Measurements from ENCODE around the gene PDIA6. TPM values are rescaled to one million over a fixed set of nuclear protein-coding genes. Genes with fewer than 3 reads are reported as not detected.

The PDIA6 gene
- total and polyA plus RNA-seq, 10 of the 15 experiments (the other 5 are each of a cell fraction or from before 2014, with no cell fraction given), result 148 to 526 (median 209) TPM

DNA sequence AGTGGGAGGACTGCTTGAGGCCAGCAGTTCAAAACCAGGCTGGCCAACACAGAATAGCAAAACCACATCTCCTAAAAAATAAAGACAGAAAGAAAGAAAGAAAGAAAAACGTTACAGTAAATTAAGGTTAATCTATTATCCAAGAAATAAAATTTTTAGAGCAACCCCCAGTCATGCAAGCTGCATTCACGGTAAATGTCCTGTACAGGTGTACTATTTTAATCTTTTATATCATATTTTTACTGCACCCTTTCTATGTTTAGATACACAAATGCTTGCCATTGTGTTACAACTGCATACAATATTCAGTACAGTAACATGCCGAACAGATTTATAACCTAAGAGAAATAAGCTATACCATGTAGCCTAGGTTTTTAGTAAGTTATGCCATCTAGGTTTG lies 6.0 kb downstream of the PDIA6 start:
- no peak for TF ChIP-seq GABPA (IDR thresholded peaks at IDR 0.05; ENCODE audit: low read depth)
- no peak for TF ChIP-seq TARDBP (IDR thresholded peaks at IDR 0.05; ENCODE audit: borderline replicate concordance)
- no peak for TF ChIP-seq STAT3 (IDR thresholded peaks at IDR 0.05; ENCODE audit: low read depth, low read length)
- TF ChIP-seq, protein P1, sequence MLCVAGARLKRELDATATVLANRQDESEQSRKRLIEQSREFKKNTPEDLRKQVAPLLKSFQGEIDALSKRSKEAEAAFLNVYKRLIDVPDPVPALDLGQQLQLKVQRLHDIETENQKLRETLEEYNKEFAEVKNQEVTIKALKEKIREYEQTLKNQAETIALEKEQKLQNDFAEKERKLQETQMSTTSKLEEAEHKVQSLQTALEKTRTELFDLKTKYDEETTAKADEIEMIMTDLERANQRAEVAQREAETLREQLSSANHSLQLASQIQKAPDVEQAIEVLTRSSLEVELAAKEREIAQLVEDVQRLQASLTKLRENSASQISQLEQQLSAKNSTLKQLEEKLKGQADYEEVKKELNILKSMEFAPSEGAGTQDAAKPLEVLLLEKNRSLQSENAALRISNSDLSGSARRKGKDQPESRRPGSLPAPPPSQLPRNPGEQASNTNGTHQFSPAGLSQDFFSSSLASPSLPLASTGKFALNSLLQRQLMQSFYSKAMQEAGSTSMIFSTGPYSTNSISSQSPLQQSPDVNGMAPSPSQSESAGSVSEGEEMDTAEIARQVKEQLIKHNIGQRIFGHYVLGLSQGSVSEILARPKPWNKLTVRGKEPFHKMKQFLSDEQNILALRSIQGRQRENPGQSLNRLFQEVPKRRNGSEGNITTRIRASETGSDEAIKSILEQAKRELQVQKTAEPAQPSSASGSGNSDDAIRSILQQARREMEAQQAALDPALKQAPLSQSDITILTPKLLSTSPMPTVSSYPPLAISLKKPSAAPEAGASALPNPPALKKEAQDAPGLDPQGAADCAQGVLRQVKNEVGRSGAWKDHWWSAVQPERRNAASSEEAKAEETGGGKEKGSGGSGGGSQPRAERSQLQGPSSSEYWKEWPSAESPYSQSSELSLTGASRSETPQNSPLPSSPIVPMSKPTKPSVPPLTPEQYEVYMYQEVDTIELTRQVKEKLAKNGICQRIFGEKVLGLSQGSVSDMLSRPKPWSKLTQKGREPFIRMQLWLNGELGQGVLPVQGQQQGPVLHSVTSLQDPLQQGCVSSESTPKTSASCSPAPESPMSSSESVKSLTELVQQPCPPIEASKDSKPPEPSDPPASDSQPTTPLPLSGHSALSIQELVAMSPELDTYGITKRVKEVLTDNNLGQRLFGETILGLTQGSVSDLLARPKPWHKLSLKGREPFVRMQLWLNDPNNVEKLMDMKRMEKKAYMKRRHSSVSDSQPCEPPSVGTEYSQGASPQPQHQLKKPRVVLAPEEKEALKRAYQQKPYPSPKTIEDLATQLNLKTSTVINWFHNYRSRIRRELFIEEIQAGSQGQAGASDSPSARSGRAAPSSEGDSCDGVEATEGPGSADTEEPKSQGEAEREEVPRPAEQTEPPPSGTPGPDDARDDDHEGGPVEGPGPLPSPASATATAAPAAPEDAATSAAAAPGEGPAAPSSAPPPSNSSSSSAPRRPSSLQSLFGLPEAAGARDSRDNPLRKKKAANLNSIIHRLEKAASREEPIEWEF (IDR thresholded peaks at IDR 0.05; ENCODE audit: insufficient replicate concordance, low read depth, low read length), result no peak
- TF ChIP-seq BHLHE40 (IDR thresholded peaks at IDR 0.05; ENCODE audit: borderline replicate concordance in 1 of 2, low read depth in 2 of 2, low read length in 1 of 2), result no peak
- TF ChIP-seq SP1 (IDR thresholded peaks at IDR 0.05; ENCODE audit: low read depth, low read length), result no peak
- TF ChIP-seq, protein P2, sequence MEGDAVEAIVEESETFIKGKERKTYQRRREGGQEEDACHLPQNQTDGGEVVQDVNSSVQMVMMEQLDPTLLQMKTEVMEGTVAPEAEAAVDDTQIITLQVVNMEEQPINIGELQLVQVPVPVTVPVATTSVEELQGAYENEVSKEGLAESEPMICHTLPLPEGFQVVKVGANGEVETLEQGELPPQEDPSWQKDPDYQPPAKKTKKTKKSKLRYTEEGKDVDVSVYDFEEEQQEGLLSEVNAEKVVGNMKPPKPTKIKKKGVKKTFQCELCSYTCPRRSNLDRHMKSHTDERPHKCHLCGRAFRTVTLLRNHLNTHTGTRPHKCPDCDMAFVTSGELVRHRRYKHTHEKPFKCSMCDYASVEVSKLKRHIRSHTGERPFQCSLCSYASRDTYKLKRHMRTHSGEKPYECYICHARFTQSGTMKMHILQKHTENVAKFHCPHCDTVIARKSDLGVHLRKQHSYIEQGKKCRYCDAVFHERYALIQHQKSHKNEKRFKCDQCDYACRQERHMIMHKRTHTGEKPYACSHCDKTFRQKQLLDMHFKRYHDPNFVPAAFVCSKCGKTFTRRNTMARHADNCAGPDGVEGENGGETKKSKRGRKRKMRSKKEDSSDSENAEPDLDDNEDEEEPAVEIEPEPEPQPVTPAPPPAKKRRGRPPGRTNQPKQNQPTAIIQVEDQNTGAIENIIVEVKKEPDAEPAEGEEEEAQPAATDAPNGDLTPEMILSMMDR (IDR thresholded peaks at IDR 0.05 in 2 of 3, conservative IDR thresholded peaks at IDR 0.05 in 1 of 3; ENCODE audit: control insufficient read depth in 2 of 3, extremely low read depth in 1 of 3, insufficient read depth in 1 of 3, low read depth in 3 of 3, low read length in 3 of 3), result no peak
- no peak for TF ChIP-seq ZNF274 (IDR thresholded peaks at IDR 0.05; ENCODE audit: insufficient read depth, insufficient read length)
- TF ChIP-seq MYC (IDR thresholded peaks at IDR 0.05; ENCODE audit: insufficient read depth, insufficient read length, insufficient replicate concordance, low read length, severe bottlenecking), result no peak
- TF ChIP-seq POU2F2 (IDR thresholded peaks at IDR 0.05; ENCODE audit: borderline replicate concordance, low read depth, low read length), result no peak
- no peak for TF ChIP-seq TCF12 (IDR thresholded peaks at IDR 0.05; ENCODE audit: low read depth, low read length)
- TF ChIP-seq KDM1A (IDR thresholded peaks at IDR 0.05; ENCODE audit: borderline replicate concordance), result no peak
- no peak for TF ChIP-seq SMC3 (IDR thresholded peaks at IDR 0.05; ENCODE audit: borderline replicate concordance, low read length)
- Histone ChIP-seq H3K4me3 (no peak overlapping the region), H3K79me2 (ENCODE audit: control insufficient read depth, insufficient read depth, low read length) (peaks cover 75% of the 10 kb centered on the region), H2AFZ (ENCODE audit: control insufficient read depth, low read depth, low read length) (no peak overlapping the region), H3K4me2 (ENCODE audit: control insufficient read depth, insufficient read depth) (peak overlapping the region; percentile 7; the same call in 1 of the 2 replicates), H3K27ac (ENCODE audit: control insufficient read depth, insufficient read depth) (no peak overlapping the region), H4K20me1 (ENCODE audit: control insufficient read depth, insufficient read depth) (0 out of 2 replicates have a peak, but pooled peaks cover 4% of the 10 kb centered on the region), H3K4me1 (ENCODE audit: control insufficient read depth, insufficient read depth, low read length) (no peaks in the 10 kb centered on the region), H3K9ac (ENCODE audit: control insufficient read depth, insufficient read depth, low read length) (no peak overlapping the region), H3K36me3 (ENCODE audit: control insufficient read depth in 2 of 2, insufficient read depth in 2 of 2, low read length in 1 of 2) (peaks cover 4 to 7% of the 10 kb centered on the region in 2 experiments), H3K27me3 (replicated peaks in 1 of 2; ENCODE audit: control insufficient read depth in 2 of 2, insufficient read depth in 2 of 2, low read length in 1 of 2) (no peaks in the 10 kb centered on the region), H3K9me3 (replicated peaks; ENCODE audit: control insufficient read depth, insufficient read depth, low read length) (0 out of 3 replicates have a peak, but pooled peaks cover 2% of the 10 kb centered on the region)
- WGBS (ENCODE audit: insufficient coverage, insufficient replicate concordance, low lambda C conversion rate, missing lambda C conversion rate), result 25% methylated on average over 2 of the region's 3 CpGs
- in situ Hi-C loops (cut with MboI) (no loop called here), intact Hi-C loops (cut with micrococcal nuclease; ENCODE audit: unreplicated experiment) (no loop called here)
- FAIRE-seq (no peak), ATAC-seq (no peak), DNase-seq (ENCODE audit: low read depth, low spot score) (no peak)
- ChIA-PET SMC1A (ENCODE audit: uncharacterized antibody, unreplicated experiment) (no interaction called here), CTCF (interaction anchor here (1.4 kb wide), 1 partner anchor 18 kb away, joined by 4 read pairs; no protein-coding TSS in a partner anchor), RAD21 (ENCODE audit: unreplicated experiment) (interaction anchor here (0.6 kb wide), 1 partner anchor 510 kb away, joined by 3 read pairs; no protein-coding TSS in a partner anchor), POLR2A (interaction anchor here (0.5 kb wide), 1 partner anchor 201 kb away, joined by 6 read pairs; no protein-coding TSS in a partner anchor)
- no TSS peak for BruUV-seq (replicated peaks)

Measured in GM12878 (cell line).